A549 (cell line): Measurements from ENCODE around the gene TRMT5. TPM values are rescaled to one million over a fixed set of nuclear protein-coding genes. Genes with fewer than 3 reads are reported as not detected.

ENCODE experiments used
- ATAC-seq, 2 experiments: fragments of 200-7000 bp in 1 of 2; fragments of >200 bp in 1 of 2; cut with Nextera tagmentation in 1 of 2; cut with Tn5 transposase in 1 of 2; 3 replicates each; pipeline versions ENCODE4 v1.8.0 to v1.9.1; 2018 to 2020; ENCODE audit warnings: mild to moderate bottlenecking in 1 of 2, moderate library complexity in 1 of 2
- CTCF ChIA-PET: fragments of 300-600 bp; sonication (Branson Sonifier 250); formaldehyde crosslinking; extraction: SDS; loops from one replicate; lab custom pipeline; 2021; ENCODE audit warnings: antibody characterized with exemption, inconsistent platforms; lab: Yijun Ruan, JAX
- POLR2A ChIA-PET: fragments of 350-600 bp; formaldehyde crosslinking; extraction: SDS; loops from one replicate; lab custom pipeline; 2021; ENCODE audit warnings: antibody characterized with exemption, inconsistent platforms; lab: Yijun Ruan, JAX
- DNase-seq, 2 experiments: peaks; one replicate each; pipeline versions ENCODE4 v3.0.0 to v3.0.0-alpha.2; 2011 to 2016; ENCODE audit warnings: low read depth in 1 of 2, low spot score in 1 of 2
- FAIRE-seq: peaks from 2 replicates; lab custom pipeline; 2011; peaks lifted over from hg19 to GRCh38; lab: Jason Lieb, UNC
- H3K27ac ChIP-seq, 2 experiments: fragments of >200 bp; sonication (Bioruptor Twin); formaldehyde crosslinking; 3 replicates each; pipeline ENCODE4 v1.5.1; 2016 to 2017
- H3K4me1 ChIP-seq: fragments of >200 bp; sonication (Bioruptor Twin); formaldehyde crosslinking; 3 replicates; pipeline ENCODE4 v1.6.1; 2016
- H3K4me2 ChIP-seq: fragments of >200 bp; sonication (Bioruptor Twin); formaldehyde crosslinking; 3 replicates; pipeline ENCODE4 v1.6.1; 2016
- H3K4me3 ChIP-seq: fragments of >200 bp; sonication (Bioruptor Twin); formaldehyde crosslinking; 3 replicates; pipeline ENCODE4 v1.5.1; 2016
- H3K9me3 ChIP-seq: fragments of >200 bp; sonication (Bioruptor Twin); formaldehyde crosslinking; 3 replicates; pipeline ENCODE4 v1.6.1; 2016
- BHLHE40 ChIP-seq: IDR thresholded peaks from 2 replicates; pipeline ENCODE4 v1.6.1; 2012; ENCODE audit warnings: low read depth, low read length, inconsistent platforms
- EHF ChIP-seq: fragments of 250-450 bp; sonication (Bioruptor Pico); IDR thresholded peaks from 2 replicates; pipeline ENCODE4 v1.5.0; 2020; ENCODE audit warnings: mild to moderate bottlenecking
- EHMT2 ChIP-seq: fragments of 200-600 bp; sonication (generic); IDR thresholded peaks from 2 replicates; pipeline ENCODE4 v1.6.1; 2016; ENCODE audit warnings: antibody characterized with exemption, low read depth, mild to moderate bottlenecking, moderate library complexity
- ELK1 ChIP-seq: fragments of 150-350 bp; IDR thresholded peaks from 2 replicates; pipeline ENCODE4 v1.6.1; 2014; ENCODE audit warnings: low read depth, mild to moderate bottlenecking, low read length
- FOSB ChIP-seq: fragments of 250-450 bp; sonication (Bioruptor Pico); IDR thresholded peaks from 2 replicates; pipeline ENCODE4 v1.5.0; 2020; ENCODE audit warnings: mild to moderate bottlenecking, moderate library complexity
- FOXS1 ChIP-seq: fragments of 250-450 bp; sonication (Bioruptor Pico); IDR thresholded peaks from 2 replicates; pipeline ENCODE4 v1.5.0; 2020; ENCODE audit warnings: mild to moderate bottlenecking, moderate library complexity
- HDAC2 ChIP-seq: fragments of 200-600 bp; sonication (generic); IDR thresholded peaks from 2 replicates; pipeline ENCODE4 v1.6.1; 2016
- HEYL ChIP-seq: fragments of 250-450 bp; sonication (Bioruptor Pico); IDR thresholded peaks from 2 replicates; pipeline ENCODE4 v1.8.0; 2021; ENCODE audit warnings: mild to moderate bottlenecking, moderate library complexity
- KDM5A ChIP-seq: fragments of 200-600 bp; sonication (generic); IDR thresholded peaks from 2 replicates; pipeline ENCODE4 v1.6.1; 2016; ENCODE audit warnings: antibody characterized with exemption, mild to moderate bottlenecking
- MAX ChIP-seq: IDR thresholded peaks from 2 replicates; pipeline ENCODE4 v1.6.1; 2012
- MYC ChIP-seq: IDR thresholded peaks from 2 replicates; pipeline ENCODE4 v1.6.1; 2012; ENCODE audit warnings: mild to moderate bottlenecking, inconsistent platforms, low read length, improper control_type of control experiment, borderline replicate concordance
- NFE2L2 ChIP-seq: fragments of 150-350 bp; conservative IDR thresholded peaks from 2 replicates; pipeline ENCODE4 v1.6.1; 2014; ENCODE audit warnings: low read length
- POLR2AphosphoS2 ChIP-seq: conservative IDR thresholded peaks from 2 replicates; pipeline ENCODE4 v1.6.1; 2012; ENCODE audit warnings: low read length, improper control_type of control experiment, inconsistent platforms
- RAD21 ChIP-seq, 2 experiments: fragments of >200 bp in 1 of 2; sonication (Bioruptor Twin) in 1 of 2; formaldehyde crosslinking in 1 of 2; IDR thresholded peaks in 1 of 2; conservative IDR thresholded peaks in 1 of 2; 2 replicates in 1 of 2; 3 replicates in 1 of 2; pipeline ENCODE4 v1.6.1; 2012 to 2018; ENCODE audit warnings: inconsistent platforms in 1 of 2
- RARB ChIP-seq: fragments of 250-450 bp; sonication (Bioruptor Pico); IDR thresholded peaks from 2 replicates; pipeline ENCODE4 v1.8.0; 2021; ENCODE audit warnings: mild to moderate bottlenecking, moderate library complexity
- RFX5 ChIP-seq: fragments of 450-650 bp; IDR thresholded peaks from 2 replicates; pipeline ENCODE4 v1.7.1; 2014; ENCODE audit warnings: antibody characterized with exemption, mild to moderate bottlenecking, moderate library complexity
- SREBF2 ChIP-seq: fragments of 450-650 bp; IDR thresholded peaks from 2 replicates; pipeline ENCODE4 v1.6.1; 2014; ENCODE audit warnings: mild to moderate bottlenecking, moderate library complexity
- TFCP2L1 ChIP-seq: fragments of 250-450 bp; sonication (Bioruptor Pico); IDR thresholded peaks from 2 replicates; pipeline ENCODE4 v1.5.0; 2021; ENCODE audit warnings: mild to moderate bottlenecking
- TP53 ChIP-seq: fragments of 250-450 bp; sonication (Bioruptor Pico); IDR thresholded peaks from 2 replicates; pipeline ENCODE4 v1.5.0; 2021; ENCODE audit warnings: mild to moderate bottlenecking, moderate library complexity
- USF2 ChIP-seq: fragments of 450-650 bp; IDR thresholded peaks from 2 replicates; pipeline ENCODE4 v1.6.1; 2014; ENCODE audit warnings: antibody characterized with exemption
- WGBS: methylation state at CpG from one replicate; pipeline ENCODE4 v1.1.6; 2017; ENCODE audit errors: missing lambda C conversion rate; 5-methylcytosine and 5-hydroxymethylcytosine counted together
- polyA plus RNA-seq, 4 experiments: library from polyadenylated mRNA; depleted of rRNA in 3 of 4; stranded (reverse); fragments of >200 nt; fragmentation: RNase III in 1 of 4; extraction: RNeasy Plus Mini Kit Qiagen cat#74134 plus additional on column Dnase treatment in 1 of 4; gene quantifications; 2 replicates in 3 of 4; 3 replicates in 1 of 4; pipeline ENCODE4 v1.2.3, GENCODE V29; 2011 to 2017
- TF ChIP-seq, protein P1 (sequence below): IDR thresholded peaks from 2 replicates; pipeline ENCODE4 v1.6.1; 2012
- TF ChIP-seq, protein P2 (sequence below): fragments of >200 bp; sonication (Bioruptor Twin); formaldehyde crosslinking; IDR thresholded peaks from 3 replicates; pipeline ENCODE4 v1.6.1; 2016

TRMT5 gene
- polyA plus RNA-seq, 2 of the 4 experiments (the other 2 are of a cell fraction), result 18.2 to 18.8 TPM

GRCh38 chr14:61003571-61003970, 22.7 kb upstream of the TRMT5 start:
- Histone ChIP-seq H3K9me3 (no peaks in the 10 kb centered on the region), H3K4me2 (no peak overlapping the region), H3K27ac (no peak overlapping the region), H3K4me3 (no peak overlapping the region), H3K4me1 (0 out of 3 replicates have a peak, but pooled peaks cover 6% of the 10 kb centered on the region)
- ChIA-PET CTCF (interaction anchor here (1.0 kb wide), 1 partner anchor 19 kb away, joined by 3 read pairs; no protein-coding TSS in a partner anchor), POLR2A (no interaction called here)
- DNase-seq (no peak), FAIRE-seq (no peak), ATAC-seq (no peak)
- WGBS, result 93% methylated on average over 1 of the region's 1 CpG
- no peak for TF ChIP-seq EHF (CRISPR knock-in tag)
- no peak for TF ChIP-seq BHLHE40
- TF ChIP-seq USF2, result no peak
- TF ChIP-seq POLR2AphosphoS2, result no peak
- no peak for TF ChIP-seq FOXS1 (CRISPR knock-in tag)
- no peak for TF ChIP-seq TP53
- TF ChIP-seq RAD21 (conservative IDR thresholded peaks at IDR 0.05 in 1 of 2, IDR thresholded peaks at IDR 0.05 in 1 of 2), result no peak

GRCh38 chr14:60999536-60999935, 18.7 kb upstream of the TRMT5 start:
- ATAC-seq (no peak), FAIRE-seq (no peak), DNase-seq (no peak)
- no peak for TF ChIP-seq NFE2L2
- no peak for TF ChIP-seq SREBF2
- no peak for TF ChIP-seq MYC
- ChIA-PET POLR2A (no interaction called here), CTCF (interaction anchor here (1.0 kb wide), 1 partner anchor 37 kb away, joined by 3 read pairs; no protein-coding TSS in a partner anchor)
- no peak overlapping the region for H3K4me3 ChIP-seq
- H3K4me1 ChIP-seq, result 0 out of 3 replicates have a peak, but pooled peaks cover 6% of the 10 kb centered on the region
- no peak overlapping the region for H3K27ac ChIP-seq
- H3K9me3 ChIP-seq, result no peaks in the 10 kb centered on the region
- WGBS, result 98% methylated on average over 2 of the region's 2 CpGs
- no peak overlapping the region for H3K4me2 ChIP-seq

- Histone ChIP-seq H3K4me2 (no peak overlapping the region), H3K9me3 (no peaks in the 10 kb centered on the region), H3K27ac (no peak overlapping the region), H3K4me3 (no peak overlapping the region), H3K4me1 (0 out of 3 replicates have a peak, but pooled peaks cover 4% of the 10 kb centered on the region)
- no peak for TF ChIP-seq MAX
- no peak for TF ChIP-seq ELK1
- no peak for TF ChIP-seq TP53
- TF ChIP-seq, protein P1, sequence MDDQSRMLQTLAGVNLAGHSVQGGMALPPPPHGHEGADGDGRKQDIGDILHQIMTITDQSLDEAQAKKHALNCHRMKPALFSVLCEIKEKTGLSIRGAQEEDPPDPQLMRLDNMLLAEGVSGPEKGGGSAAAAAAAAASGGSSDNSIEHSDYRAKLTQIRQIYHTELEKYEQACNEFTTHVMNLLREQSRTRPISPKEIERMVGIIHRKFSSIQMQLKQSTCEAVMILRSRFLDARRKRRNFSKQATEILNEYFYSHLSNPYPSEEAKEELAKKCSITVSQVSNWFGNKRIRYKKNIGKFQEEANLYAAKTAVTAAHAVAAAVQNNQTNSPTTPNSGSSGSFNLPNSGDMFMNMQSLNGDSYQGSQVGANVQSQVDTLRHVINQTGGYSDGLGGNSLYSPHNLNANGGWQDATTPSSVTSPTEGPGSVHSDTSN, result no peak
- no peak for TF ChIP-seq NFE2L2
- TF ChIP-seq TFCP2L1 (CRISPR knock-in tag), result no peak
- TF ChIP-seq HDAC2, result no peak
- no peak for TF ChIP-seq FOXS1 (CRISPR knock-in tag)
- TF ChIP-seq, protein P2, sequence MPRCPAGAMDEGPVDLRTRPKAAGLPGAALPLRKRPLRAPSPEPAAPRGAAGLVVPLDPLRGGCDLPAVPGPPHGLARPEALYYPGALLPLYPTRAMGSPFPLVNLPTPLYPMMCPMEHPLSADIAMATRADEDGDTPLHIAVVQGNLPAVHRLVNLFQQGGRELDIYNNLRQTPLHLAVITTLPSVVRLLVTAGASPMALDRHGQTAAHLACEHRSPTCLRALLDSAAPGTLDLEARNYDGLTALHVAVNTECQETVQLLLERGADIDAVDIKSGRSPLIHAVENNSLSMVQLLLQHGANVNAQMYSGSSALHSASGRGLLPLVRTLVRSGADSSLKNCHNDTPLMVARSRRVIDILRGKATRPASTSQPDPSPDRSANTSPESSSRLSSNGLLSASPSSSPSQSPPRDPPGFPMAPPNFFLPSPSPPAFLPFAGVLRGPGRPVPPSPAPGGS, result no peak
- TF ChIP-seq RARB (CRISPR knock-in tag), result no peak
- no peak for TF ChIP-seq HEYL (CRISPR knock-in tag)
- TF ChIP-seq FOSB, result no peak
- no peak for TF ChIP-seq RAD21 (conservative IDR thresholded peaks at IDR 0.05 in 1 of 2, IDR thresholded peaks at IDR 0.05 in 1 of 2)
- no peak for TF ChIP-seq KDM5A
- TF ChIP-seq RFX5, result no peak
- TF ChIP-seq EHMT2, result no peak
- ChIA-PET POLR2A (no interaction called here), CTCF (no interaction called here)
- DNase-seq, result no peak
- ATAC-seq, result no peak
- FAIRE-seq, result no peak
- 95% methylated on average over 8 of the region's 9 CpGs for WGBS
These were observed 17.7 kb upstream of the TRMT5 start for GRCh38 chr14:60998617-60999016.
